Fibroblast of villous mesenchyme (primary cell): Measurements from ENCODE around the gene PLEKHA5. TPM values are rescaled to one million over a fixed set of nuclear protein-coding genes. Genes with fewer than 3 reads are reported as not detected.

Source experiments
- DNase-seq: peaks from one replicate; pipeline ENCODE4 v3.0.0-alpha.2; 2010; ENCODE audit warnings: low read depth
- H3K4me3 ChIP-seq: 2 replicates; pipeline ENCODE4 v1.5.1; 2011; ENCODE audit warnings: low read depth, mild to moderate bottlenecking, low read length
- total RNA-seq: library from RNA; depleted of rRNA; stranded (reverse); fragments of >200 nt; gene quantifications from 2 replicates; pipeline ENCODE4 v1.2.3, GENCODE V29; 2012
- TF ChIP-seq, protein P1 (sequence below): IDR thresholded peaks from 2 replicates; pipeline ENCODE4 v1.5.1; 2012; ENCODE audit warnings: low read depth, mild to moderate bottlenecking, low read length; ENCODE audit not compliant: insufficient read depth

The PLEKHA5 gene
- total RNA-seq, 1 donor, result 37.1 TPM

DNA sequence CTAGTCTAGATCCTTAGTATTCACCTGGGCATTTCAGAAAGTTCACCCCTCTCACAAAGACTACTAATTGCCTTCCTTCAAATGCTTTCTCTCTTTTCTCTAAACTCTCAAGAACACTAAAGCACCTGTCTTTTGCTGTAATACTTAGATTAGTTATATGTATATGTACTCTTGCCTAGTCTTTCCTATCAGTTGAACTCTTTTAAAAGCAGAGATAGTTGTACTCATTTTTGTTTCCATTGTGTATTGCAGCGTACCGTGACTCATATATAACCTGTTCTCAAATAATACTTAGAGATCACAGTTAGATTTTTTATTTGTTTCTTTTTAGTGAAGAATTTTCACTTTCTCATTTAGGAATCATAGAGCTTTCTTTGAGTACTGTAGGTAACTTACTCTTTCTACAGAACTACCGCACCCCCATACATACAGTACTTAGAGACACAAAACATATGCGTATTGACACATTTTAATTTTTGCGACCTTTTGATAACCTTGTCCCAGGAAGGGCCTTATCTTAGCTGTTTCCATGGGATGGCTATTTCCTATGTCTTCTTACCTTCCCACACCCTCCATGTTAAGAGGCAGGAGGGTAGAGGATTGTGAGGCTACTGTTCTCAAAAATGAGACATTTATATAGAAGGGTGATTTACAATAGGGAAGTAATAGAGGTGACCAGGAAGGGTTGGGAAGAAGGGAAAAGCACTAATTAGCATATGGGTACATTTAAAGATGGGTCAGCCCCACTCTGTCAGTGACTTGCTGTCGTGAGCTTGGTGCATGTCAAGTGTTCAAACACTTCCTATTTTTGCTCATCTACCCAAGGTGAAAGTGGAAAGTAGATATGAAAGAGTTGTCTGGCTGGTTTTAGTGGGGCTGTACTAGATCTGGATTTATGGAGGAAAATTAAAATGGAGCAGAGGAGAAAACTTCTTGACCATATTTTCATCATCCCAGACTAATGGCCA lies 74.3 kb downstream of the PLEKHA5 start:
- TF ChIP-seq, protein P1, sequence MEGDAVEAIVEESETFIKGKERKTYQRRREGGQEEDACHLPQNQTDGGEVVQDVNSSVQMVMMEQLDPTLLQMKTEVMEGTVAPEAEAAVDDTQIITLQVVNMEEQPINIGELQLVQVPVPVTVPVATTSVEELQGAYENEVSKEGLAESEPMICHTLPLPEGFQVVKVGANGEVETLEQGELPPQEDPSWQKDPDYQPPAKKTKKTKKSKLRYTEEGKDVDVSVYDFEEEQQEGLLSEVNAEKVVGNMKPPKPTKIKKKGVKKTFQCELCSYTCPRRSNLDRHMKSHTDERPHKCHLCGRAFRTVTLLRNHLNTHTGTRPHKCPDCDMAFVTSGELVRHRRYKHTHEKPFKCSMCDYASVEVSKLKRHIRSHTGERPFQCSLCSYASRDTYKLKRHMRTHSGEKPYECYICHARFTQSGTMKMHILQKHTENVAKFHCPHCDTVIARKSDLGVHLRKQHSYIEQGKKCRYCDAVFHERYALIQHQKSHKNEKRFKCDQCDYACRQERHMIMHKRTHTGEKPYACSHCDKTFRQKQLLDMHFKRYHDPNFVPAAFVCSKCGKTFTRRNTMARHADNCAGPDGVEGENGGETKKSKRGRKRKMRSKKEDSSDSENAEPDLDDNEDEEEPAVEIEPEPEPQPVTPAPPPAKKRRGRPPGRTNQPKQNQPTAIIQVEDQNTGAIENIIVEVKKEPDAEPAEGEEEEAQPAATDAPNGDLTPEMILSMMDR, result no peak
- DNase-seq, result no peak
- no peak overlapping the region for H3K4me3 ChIP-seq

DNA sequence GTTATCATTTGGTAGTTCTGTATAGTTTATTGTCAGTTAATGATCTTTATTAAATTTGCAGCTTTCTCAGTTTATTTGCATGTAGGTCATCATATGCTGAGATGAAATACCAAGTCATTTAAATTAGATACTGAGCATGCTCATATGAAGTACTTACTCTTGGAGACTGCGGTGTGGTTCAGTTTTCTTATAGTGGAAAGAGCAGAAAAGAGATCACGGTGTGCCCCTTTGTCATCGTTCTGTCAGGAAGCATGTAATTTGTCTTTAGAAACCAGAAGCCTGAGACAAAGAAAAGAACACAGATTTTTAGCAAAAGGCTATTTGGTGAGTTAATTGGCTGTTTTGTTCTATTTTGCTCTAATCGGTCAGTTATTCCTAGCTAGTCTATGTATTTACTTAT lies 75.6 kb downstream of the PLEKHA5 start:
- no peak for DNase-seq
- no peak overlapping the region for H3K4me3 ChIP-seq

DNA sequence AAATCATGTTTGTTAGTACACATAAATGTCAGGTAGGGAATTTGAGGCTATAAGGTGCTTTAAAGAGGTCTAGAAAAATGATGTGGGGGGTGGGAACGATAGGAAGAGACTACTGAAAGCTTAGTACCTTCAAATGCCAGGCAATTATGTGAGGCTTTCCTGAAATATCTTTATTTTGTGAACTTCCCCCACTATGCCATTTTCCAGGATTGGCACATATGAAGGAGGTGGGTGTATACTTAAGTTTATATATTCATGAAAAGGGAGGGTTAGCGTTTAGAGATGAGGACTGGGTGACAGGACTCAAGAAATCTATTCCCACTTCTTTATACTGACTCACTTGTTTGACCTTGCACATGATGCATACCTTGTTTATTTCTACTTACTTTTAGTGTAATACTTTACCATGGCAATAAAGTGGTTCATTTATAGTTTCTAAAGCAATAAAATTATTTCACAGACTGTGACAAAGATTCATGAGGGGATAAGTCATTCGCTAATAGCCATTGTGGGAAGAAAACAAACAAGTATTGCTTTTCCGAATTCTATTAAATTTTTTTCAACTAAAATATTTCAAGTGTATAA lies 77.1 kb downstream of the PLEKHA5 start:
- no peak overlapping the region for H3K4me3 ChIP-seq
- TF ChIP-seq, protein P1, result no peak
- DNase-seq, result no peak

More for the DNA sequence above, 75.6 kb downstream of the PLEKHA5 start:
- TF ChIP-seq, protein P1, result no peak

DNA sequence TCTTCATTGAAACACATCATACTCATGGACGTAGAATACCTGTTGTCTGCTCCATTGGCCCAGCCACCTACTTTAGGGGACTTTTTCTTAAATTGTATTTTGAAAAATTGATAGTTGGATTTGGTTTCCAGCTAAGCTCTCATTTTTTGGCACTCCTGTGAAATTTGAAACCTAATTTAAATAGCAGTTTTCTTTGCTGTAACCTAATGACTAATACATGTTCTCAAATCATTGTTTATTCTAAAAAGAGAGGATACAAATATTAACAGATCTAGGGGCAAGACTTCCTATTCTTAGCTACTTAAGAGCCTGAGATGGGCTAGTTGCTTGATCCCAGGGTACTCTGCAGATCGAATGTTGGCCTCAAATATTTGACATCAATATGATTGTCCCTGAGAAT lies 78.9 kb downstream of the PLEKHA5 start:
- TF ChIP-seq, protein P1, result no peak
- DNase-seq, result no peak
- no peak overlapping the region for H3K4me3 ChIP-seq

DNA sequence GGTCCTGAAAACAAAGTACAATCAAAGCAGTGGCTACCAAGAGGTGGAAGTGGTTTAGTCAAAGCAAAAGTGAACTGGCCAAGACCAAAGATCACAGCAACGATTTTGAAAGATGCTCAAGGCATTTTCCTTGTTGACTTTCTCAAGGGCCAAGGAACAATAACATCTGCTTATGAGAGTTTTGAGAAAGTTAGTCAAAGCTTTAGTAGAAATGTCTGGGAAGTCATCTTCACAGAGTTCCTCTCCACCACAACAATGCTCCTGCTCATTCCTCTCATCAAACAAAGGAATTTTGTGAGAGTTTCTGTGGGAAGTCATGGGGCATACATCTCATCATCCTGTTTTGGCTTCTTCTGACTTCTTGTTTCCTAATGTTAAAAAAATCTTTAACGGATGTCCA lies 80.1 kb downstream of the PLEKHA5 start:
- TF ChIP-seq, protein P1, result no peak
- DNase-seq, result no peak
- no peak overlapping the region for H3K4me3 ChIP-seq

DNA sequence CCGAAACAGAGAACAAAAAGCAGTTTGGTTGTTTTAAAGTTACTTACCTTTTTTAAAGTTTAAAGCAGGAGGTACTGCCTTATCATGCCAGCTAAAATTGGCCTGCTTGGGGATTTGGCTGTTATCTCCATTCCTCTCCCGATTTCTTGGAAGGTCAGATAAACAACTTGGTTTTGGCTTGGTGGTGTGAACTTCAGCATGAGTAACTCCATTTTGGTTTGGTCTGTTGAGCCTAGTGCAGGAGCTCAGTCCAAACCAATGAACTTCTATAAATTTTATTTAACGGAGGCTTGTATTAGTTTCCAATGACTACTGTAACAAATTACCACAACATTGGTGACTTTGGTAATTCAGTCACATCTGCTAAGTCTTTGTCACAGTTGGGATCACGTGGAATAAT lies 82.3 kb downstream of the PLEKHA5 start:
- TF ChIP-seq, protein P1, result no peak
- no peak for DNase-seq
- no peak overlapping the region for H3K4me3 ChIP-seq
